GM12873 (cell line): ENCODE data around the gene GJC2.

Source experiments
- TF ChIP-seq, protein P1 (sequence below): IDR thresholded peaks from 2 replicates; pipeline ENCODE4 v1.5.1; 2012; ENCODE audit warnings: low read depth, mild to moderate bottlenecking, moderate library complexity, low read length, control low read depth; ENCODE audit not compliant: insufficient read depth; ENCODE audit errors: missing control alignments

Gene GJC2

DNA sequence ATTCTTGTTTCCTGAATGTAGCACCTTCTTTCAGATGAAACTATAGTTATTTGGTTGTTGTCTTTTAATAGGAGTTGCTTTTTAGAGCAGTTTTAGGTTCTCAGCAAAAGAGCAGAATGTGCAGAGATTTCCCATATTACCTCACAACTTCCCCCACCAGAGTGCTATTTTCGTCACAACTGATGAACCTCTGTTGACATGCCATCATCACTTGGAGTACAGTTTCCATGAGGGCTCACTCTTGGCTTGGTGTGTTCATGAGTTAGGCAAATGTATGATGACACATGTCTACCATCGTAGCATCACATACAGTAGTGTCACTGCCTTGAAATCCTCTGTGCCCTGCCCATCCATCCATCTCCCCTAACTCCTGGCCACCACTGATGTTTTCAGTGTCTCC, 19.6 kb downstream of the GJC2 start:
- TF ChIP-seq, protein P1, sequence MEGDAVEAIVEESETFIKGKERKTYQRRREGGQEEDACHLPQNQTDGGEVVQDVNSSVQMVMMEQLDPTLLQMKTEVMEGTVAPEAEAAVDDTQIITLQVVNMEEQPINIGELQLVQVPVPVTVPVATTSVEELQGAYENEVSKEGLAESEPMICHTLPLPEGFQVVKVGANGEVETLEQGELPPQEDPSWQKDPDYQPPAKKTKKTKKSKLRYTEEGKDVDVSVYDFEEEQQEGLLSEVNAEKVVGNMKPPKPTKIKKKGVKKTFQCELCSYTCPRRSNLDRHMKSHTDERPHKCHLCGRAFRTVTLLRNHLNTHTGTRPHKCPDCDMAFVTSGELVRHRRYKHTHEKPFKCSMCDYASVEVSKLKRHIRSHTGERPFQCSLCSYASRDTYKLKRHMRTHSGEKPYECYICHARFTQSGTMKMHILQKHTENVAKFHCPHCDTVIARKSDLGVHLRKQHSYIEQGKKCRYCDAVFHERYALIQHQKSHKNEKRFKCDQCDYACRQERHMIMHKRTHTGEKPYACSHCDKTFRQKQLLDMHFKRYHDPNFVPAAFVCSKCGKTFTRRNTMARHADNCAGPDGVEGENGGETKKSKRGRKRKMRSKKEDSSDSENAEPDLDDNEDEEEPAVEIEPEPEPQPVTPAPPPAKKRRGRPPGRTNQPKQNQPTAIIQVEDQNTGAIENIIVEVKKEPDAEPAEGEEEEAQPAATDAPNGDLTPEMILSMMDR, result no peak

DNA sequence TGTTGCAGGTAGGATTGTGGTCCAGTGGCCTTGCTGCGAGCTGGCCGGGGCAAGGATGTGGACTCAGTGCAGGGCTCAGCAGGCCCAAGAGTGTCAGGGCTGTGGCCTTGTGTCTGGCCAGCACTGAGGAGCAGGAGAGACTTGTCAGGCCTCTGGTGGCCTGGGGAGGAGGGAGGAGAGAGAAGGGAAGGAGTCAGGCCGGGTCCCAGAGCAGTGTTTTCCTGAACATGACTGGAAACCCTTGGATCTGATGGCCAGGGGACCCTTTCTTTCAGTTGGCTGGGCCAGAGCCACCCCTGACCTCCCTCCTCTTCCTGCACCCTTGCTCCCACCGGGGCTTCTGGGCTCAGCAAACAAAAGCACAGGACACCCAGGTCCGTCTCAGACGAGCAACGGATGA, 20.9 kb downstream of the GJC2 start:
- TF ChIP-seq, protein P1, result no peak

DNA sequence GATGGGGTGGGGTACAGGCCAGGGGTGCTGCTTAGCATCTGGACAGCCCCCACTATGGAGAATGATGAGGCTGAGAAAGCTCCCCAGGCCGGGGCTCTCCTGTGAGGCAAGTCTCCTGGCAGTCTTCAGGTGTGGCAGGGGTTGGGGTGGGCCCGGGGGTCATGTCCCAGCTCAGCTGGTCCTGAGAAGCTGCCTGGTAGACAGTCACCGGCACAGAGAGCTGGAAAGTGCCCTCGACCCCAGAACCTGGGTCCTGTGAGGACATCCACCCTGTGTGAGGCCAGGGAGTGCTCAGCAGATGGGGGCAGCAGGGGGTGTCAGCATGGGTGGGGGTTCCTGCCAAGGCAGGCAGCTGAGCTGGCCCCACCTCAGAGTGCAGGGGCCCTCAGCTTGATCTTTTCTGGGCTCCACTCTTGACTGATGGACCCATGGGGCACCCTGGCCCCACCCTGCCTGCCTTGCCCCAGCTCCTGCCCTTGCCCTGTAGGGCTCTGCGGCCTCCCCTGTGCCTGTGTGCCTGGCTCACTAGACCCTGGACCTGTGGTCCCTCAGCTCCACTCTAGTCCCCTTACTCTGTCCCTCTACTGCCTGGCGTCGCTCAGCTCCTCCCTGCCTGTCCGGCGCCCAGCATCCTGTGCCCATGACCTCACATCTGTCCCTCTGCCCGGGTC, 21.6 kb downstream of the GJC2 start:
- TF ChIP-seq, protein P1, result no peak

DNA sequence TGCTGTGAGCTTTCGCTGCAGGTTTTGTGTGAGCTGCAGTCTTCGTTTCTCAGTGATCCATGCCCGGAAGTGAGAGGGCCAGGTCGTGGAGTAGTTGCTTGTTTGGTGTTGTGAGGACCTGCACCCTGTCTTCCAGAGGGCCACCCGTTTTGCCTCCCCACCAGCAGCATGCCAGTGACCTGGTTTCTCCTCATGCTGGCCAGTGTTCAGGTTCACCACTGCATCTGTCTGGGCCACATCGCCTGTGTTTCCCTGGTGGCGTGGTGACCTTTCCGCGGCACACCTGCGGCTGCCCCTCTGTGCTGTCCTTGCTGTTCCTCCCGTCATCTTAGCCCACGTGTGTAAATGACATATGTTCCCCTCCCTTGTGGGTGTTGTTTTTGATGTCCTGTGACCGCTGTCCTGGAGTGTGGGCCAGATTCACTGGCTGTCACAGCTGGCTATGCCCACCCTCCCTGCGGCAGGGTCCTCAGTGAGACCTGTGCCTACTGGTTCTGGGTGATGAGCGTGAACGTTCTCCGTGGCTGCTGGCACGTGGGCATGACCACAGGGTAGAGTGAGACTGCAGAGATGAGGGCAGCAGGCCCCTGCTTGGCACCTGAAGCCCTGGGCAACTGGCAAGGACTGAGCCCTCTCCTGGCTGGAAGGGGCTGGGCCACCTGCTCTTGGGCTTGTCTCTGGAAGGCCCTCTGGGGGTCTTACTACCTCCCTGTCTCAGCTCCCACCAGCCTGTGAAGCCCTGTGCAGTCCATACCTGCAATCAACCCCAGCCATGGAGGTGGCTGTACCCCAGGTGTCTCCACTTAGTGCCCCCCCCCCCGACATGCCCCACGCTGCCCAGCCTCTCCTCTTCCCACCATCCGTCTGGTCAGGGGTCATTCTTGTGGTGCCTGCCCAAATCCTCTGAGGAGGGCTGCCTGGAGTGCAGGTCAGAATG, 23.1 kb downstream of the GJC2 start:
- TF ChIP-seq, protein P1, result no peak

DNA sequence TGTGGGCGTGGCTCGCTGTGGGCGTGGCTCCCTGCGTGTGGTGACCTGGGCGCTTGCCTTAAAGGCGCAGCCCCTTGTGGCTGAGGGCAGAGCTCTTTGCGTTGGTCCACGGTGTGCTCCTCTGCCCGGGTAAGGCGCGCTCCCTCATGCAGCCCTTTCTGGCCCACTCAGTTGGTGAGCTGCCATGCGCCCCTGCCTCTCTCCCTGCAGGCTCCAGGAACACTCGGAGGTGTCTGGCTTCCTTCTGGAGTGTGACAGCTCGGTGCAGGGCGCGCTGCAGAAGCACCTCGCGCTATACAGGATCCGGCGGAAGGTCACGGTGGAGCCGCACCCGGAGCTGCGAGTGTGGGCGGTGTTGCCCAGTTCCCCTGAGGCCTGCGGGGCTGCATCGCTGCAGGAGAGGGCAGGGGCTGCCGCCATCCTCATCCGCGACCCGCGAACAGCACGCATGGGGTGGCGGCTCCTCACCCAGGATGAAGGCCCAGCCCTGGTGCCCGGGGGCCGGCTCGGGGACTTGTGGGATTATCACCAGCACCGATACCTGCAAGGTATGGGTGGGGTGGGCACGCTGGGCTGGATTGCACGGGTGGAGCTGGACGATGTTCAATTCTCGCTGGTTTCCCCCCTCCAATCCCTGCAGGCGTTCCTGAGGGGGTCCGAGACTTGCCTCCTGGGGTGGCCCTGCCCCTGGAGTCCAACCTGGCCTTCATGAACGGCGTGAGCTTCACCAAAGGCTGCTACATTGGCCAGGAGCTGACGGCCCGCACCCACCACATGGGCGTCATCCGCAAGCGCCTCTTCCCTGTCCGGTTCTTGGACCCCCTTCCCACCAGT, 25.0 kb downstream of the GJC2 start:
- TF ChIP-seq, protein P1, result no peak

DNA sequence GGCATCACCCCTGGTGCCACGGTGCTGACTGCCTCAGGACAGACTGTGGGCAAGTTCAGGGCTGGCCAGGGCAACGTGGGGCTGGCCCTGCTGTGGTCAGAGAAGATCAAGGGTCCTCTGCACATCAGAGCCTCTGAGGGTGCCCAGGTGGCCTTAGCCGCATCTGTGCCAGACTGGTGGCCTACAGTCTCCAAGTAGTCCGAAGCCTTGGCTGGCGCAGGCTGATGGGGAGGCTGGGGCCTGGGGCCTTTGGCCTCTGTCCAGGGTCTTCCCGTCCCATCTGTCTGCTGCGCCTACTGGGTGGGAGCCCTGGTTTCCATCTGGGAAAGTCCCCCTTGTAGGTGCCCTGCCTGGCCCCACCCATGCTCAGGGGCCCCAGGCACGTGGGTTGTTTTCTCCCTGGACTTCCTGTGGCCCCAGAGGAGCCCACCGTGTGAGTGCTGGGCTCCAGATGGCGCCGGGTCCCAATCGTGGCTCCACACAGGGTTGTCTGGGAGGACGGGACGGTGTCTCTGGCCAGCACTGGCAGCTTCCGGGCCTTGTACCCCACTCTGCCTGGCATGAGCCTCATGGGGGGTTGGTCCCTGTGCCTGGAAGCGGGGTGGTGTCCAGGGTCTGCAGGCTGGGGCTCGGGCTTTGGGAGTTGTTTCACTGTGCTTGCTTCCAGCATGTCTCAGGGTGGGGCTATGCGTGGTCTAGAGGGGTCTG, 25.7 kb downstream of the GJC2 start:
- TF ChIP-seq, protein P1, result no peak
